GM12878 (cell line): ENCODE measurements around the gene INTS6. TPM values are rescaled to one million over a fixed set of nuclear protein-coding genes. Genes with fewer than 3 reads are reported as not detected.

Source experiments
- ATF7 ChIP-seq: fragments of 450-650 bp; IDR thresholded peaks from 2 replicates; pipeline ENCODE4 v1.6.1; 2016; ENCODE audit warnings: low read depth, mild to moderate bottlenecking
- BCL11A ChIP-seq: IDR thresholded peaks from 2 replicates; pipeline ENCODE4 v1.6.1; 2011; ENCODE audit warnings: low read depth, low read length
- CEBPB ChIP-seq, 2 experiments: fragments of 150-350 bp in 1 of 2; IDR thresholded peaks; 2 replicates each; pipeline ENCODE4 v1.6.1; 2012 to 2014; ENCODE audit warnings: low read depth in 2 of 2, low read length in 2 of 2, borderline replicate concordance in 1 of 2, inconsistent platforms in 1 of 2
- CTCF ChIP-seq, 3 experiments: IDR thresholded peaks in 2 of 3; conservative IDR thresholded peaks in 1 of 3; 2 replicates each; pipeline ENCODE4 v1.5.1; 2011; ENCODE audit warnings: low read depth in 3 of 3, low read length in 3 of 3, mild to moderate bottlenecking in 3 of 3, control low read depth in 2 of 3, moderate library complexity in 2 of 3, inconsistent platforms in 1 of 3, mixed read lengths in 1 of 3; ENCODE audit not compliant: control insufficient read depth in 2 of 3, insufficient read depth in 1 of 3; ENCODE audit errors: extremely low read depth in 1 of 3
- IRF4 ChIP-seq: IDR thresholded peaks from 2 replicates; pipeline ENCODE4 v1.6.1; 2011; ENCODE audit warnings: low read depth, low read length
- JUNB ChIP-seq: IDR thresholded peaks from 2 replicates; pipeline ENCODE4 v1.6.1; 2016; ENCODE audit warnings: antibody characterized with exemption, mild to moderate bottlenecking
- JUND ChIP-seq: IDR thresholded peaks from 2 replicates; pipeline ENCODE4 v1.6.1; 2012; ENCODE audit warnings: low read depth, mild to moderate bottlenecking, low read length, improper control_type of control experiment, moderate library complexity
- MAX ChIP-seq: IDR thresholded peaks from 2 replicates; pipeline ENCODE4 v1.6.1; 2012; ENCODE audit warnings: low read depth, low read length, improper control_type of control experiment
- MTA3 ChIP-seq: IDR thresholded peaks from 2 replicates; pipeline ENCODE4 v1.6.1; 2012; ENCODE audit warnings: low read length, inconsistent platforms, borderline replicate concordance
- NBN ChIP-seq: fragments of 450-650 bp; IDR thresholded peaks from 2 replicates; pipeline ENCODE4 v1.6.1; 2016
- NFYA ChIP-seq: IDR thresholded peaks from 2 replicates; pipeline ENCODE4 v1.6.1; 2011; ENCODE audit warnings: low read depth, mild to moderate bottlenecking, low read length, improper control_type of control experiment, borderline replicate concordance
- NFYB ChIP-seq: IDR thresholded peaks from 2 replicates; pipeline ENCODE4 v1.6.1; 2011; ENCODE audit warnings: low read depth, mild to moderate bottlenecking, low read length, improper control_type of control experiment, moderate library complexity; ENCODE audit not compliant: insufficient read depth
- PBX3 ChIP-seq: IDR thresholded peaks from 2 replicates; pipeline ENCODE4 v1.6.1; 2011; ENCODE audit warnings: mild to moderate bottlenecking, low read depth, low read length, moderate library complexity; ENCODE audit not compliant: insufficient replicate concordance
- POLR2AphosphoS2 ChIP-seq: IDR thresholded peaks from 2 replicates; pipeline ENCODE4 v1.6.1; 2011; ENCODE audit warnings: low read depth, mild to moderate bottlenecking, low read length, improper control_type of control experiment, moderate library complexity
- SMAD5 ChIP-seq: IDR thresholded peaks from 2 replicates; pipeline ENCODE4 v1.6.1; 2016; ENCODE audit warnings: antibody characterized with exemption, low read depth
- SUPT20H ChIP-seq: IDR thresholded peaks from 2 replicates; pipeline ENCODE4 v1.6.1; 2011; ENCODE audit warnings: low read depth, mild to moderate bottlenecking, low read length, moderate library complexity, borderline replicate concordance; ENCODE audit not compliant: control insufficient read depth
- TARDBP ChIP-seq: IDR thresholded peaks from 2 replicates; pipeline ENCODE4 v1.6.1; 2016; ENCODE audit warnings: borderline replicate concordance
- ZBTB33 ChIP-seq: fragments of 450-650 bp; IDR thresholded peaks from 2 replicates; pipeline ENCODE4 v1.6.1; 2017; ENCODE audit warnings: mild to moderate bottlenecking
- ZNF207 ChIP-seq: fragments of 450-650 bp; IDR thresholded peaks from 2 replicates; pipeline ENCODE4 v1.6.1; 2014; ENCODE audit warnings: antibody characterized with exemption, mild to moderate bottlenecking, borderline replicate concordance
- ZNF687 ChIP-seq: fragments of 450-650 bp; IDR thresholded peaks from 2 replicates; pipeline ENCODE4 v1.6.1; 2017; ENCODE audit warnings: mild to moderate bottlenecking, moderate library complexity
- polyA plus RNA-seq, 11 experiments: library from polyadenylated mRNA; depleted of rRNA in 4 of 11; unstranded in 6 of 11; stranded (reverse) in 5 of 11; fragments of >200 nt; fragmentation: Nextera tagmentation in 4 of 11; fragmentation: Illumina TruSeq in 1 of 11; extraction: Ambion mirVana in 4 of 11; extraction: Trizol in 1 of 11; gene quantifications; 1 replicate in 1 of 11; 2 replicates in 10 of 11; pipeline versions ENCODE4 v1.2.1 to v1.2.3, GENCODE V29; 2011 to 2016; ENCODE audit warnings: inconsistent platforms in 2 of 11, missing spikeins in 2 of 11, low read depth in 1 of 11
- total RNA-seq, 4 experiments: library from RNA; depleted of rRNA in 3 of 4; stranded (reverse); fragments of >200 nt in 3 of 4; fragmentation: Illumina TruSeq in 1 of 4; extraction: Trizol in 1 of 4; gene quantifications; 2 replicates each; pipeline versions ENCODE4 v1.2.1 to v1.2.3, GENCODE V29; 2013 to 2021

INTS6 gene
- total and polyA plus RNA-seq, 10 of the 15 experiments (the other 5 are each of a cell fraction or from before 2014, with no cell fraction given) = 7.2 to 57.7 (median 30.9) TPM

- no peak for TF ChIP-seq CTCF (IDR thresholded peaks at IDR 0.05 in 2 of 3, conservative IDR thresholded peaks at IDR 0.05 in 1 of 3; ENCODE audit: control insufficient read depth in 2 of 3, extremely low read depth in 1 of 3, insufficient read depth in 1 of 3, low read depth in 3 of 3, low read length in 3 of 3)
- peak; percentile 89 for TF ChIP-seq PBX3
- TF ChIP-seq ZBTB33 = no peak
- TF ChIP-seq JUND = no peak
- TF ChIP-seq JUNB = no peak
- no peak for TF ChIP-seq NFYA
- no peak for TF ChIP-seq ZNF207
- no peak for TF ChIP-seq CEBPB (IDR thresholded peaks at IDR 0.05; ENCODE audit: borderline replicate concordance in 1 of 2, low read depth in 2 of 2, low read length in 2 of 2)
- TF ChIP-seq NFYB = no peak
- no peak for TF ChIP-seq SUPT20H
- peak; percentile 53; the same call in 1 of the 2 replicates for TF ChIP-seq POLR2AphosphoS2
- no peak for TF ChIP-seq IRF4
- TF ChIP-seq TARDBP = no peak
- TF ChIP-seq ATF7 = no peak
- no peak for TF ChIP-seq NBN
- TF ChIP-seq ZNF687 = peak; percentile 56; the same call in 1 of the 2 replicates
- TF ChIP-seq MAX = no peak
- TF ChIP-seq BCL11A = no peak
- TF ChIP-seq SMAD5 = no peak
- TF ChIP-seq MTA3 = no peak
These were observed 1.1 kb downstream of the INTS6 start (continued) for GRCh38 chr13:51451467-51452360.
